ENCODE measurements around the gene PDSS2.

GRCh38 chr6:107114926-107115694 is 344.3 kb downstream of the PDSS2 start, which contains the start of gene BEND3:
- no peak for TF ChIP-seq CTCF (IDR thresholded peaks at IDR 0.05)
- no peak for TF ChIP-seq POLR2A (IDR thresholded peaks at IDR 0.05)
